HEK293 (cell line): ENCODE data around the gene QRICH1.

Experiments
- CTCF ChIA-PET: fragments of 350-600 bp; formaldehyde crosslinking; extraction: SDS; loops from one replicate; lab custom pipeline; 2021; ENCODE audit warnings: antibody characterized with exemption; lab: Yijun Ruan, JAX
- POLR2A ChIA-PET: fragments of 300-600 bp; formaldehyde crosslinking; extraction: SDS; loops from one replicate; lab custom pipeline; 2020; ENCODE audit warnings: antibody characterized with exemption, inconsistent platforms; lab: Yijun Ruan, JAX
- H3K27ac ChIP-seq: fragments of 200-500 bp; sonication (Bioruptor generic); 2 replicates; pipeline ENCODE4 v1.5.1; 2014; ENCODE audit warnings: low read depth, low read length, control low read depth, inconsistent platforms; ENCODE audit errors: extremely low read depth
- H3K36me3 ChIP-seq, 2 experiments: fragments of 200-500 bp in 1 of 2; sonication (Bioruptor generic) in 1 of 2; 1 replicate in 1 of 2; 2 replicates in 1 of 2; pipeline ENCODE4 v1.5.1; 2014 to 2017; ENCODE audit warnings: inconsistent platforms in 2 of 2, low read length in 2 of 2; ENCODE audit not compliant: control insufficient read depth in 2 of 2, insufficient read depth in 1 of 2
- H3K4me1 ChIP-seq: fragments of 200-500 bp; sonication (Bioruptor generic); 2 replicates; pipeline ENCODE4 v1.5.1; 2014; ENCODE audit warnings: mild to moderate bottlenecking, low read length, inconsistent platforms; ENCODE audit not compliant: control insufficient read depth, insufficient read depth
- H3K4me3 ChIP-seq: 2 replicates; pipeline ENCODE4 v1.5.1; 2011; ENCODE audit warnings: low read depth, mild to moderate bottlenecking, control low read depth, low read length, moderate library complexity
- H3K9me3 ChIP-seq: fragments of 200-500 bp; sonication (Bioruptor generic); 2 replicates; pipeline ENCODE4 v1.5.1; 2014; ENCODE audit warnings: low read depth, low read length, inconsistent platforms; ENCODE audit not compliant: control insufficient read depth, insufficient read depth
- GLIS1 ChIP-seq: fragments of 450-650 bp; formaldehyde crosslinking; IDR thresholded peaks from 2 replicates; pipeline ENCODE4 v1.5.1; 2016; ENCODE audit warnings: missing biosample characterization, missing genetic modification characterization
- GLIS2 ChIP-seq: fragments of 450-650 bp; formaldehyde crosslinking; IDR thresholded peaks from 2 replicates; pipeline ENCODE4 v1.5.1; 2016; ENCODE audit warnings: missing biosample characterization, missing genetic modification characterization
- KLF1 ChIP-seq: fragments of 450-650 bp; formaldehyde crosslinking; IDR thresholded peaks from 2 replicates; pipeline ENCODE4 v1.5.1; 2016; ENCODE audit warnings: missing biosample characterization, missing genetic modification characterization
- KLF16 ChIP-seq: fragments of 450-650 bp; formaldehyde crosslinking; IDR thresholded peaks from 2 replicates; pipeline ENCODE4 v1.5.1; 2017; ENCODE audit warnings: missing biosample characterization, missing genetic modification characterization
- KLF8 ChIP-seq: fragments of 450-650 bp; formaldehyde crosslinking; IDR thresholded peaks from 2 replicates; pipeline ENCODE4 v1.5.1; 2016; ENCODE audit warnings: missing biosample characterization, missing genetic modification characterization
- KLF9 ChIP-seq: fragments of 450-650 bp; formaldehyde crosslinking; IDR thresholded peaks from 2 replicates; pipeline ENCODE4 v1.5.1; 2016; ENCODE audit warnings: missing biosample characterization, missing genetic modification characterization, low read depth
- MYNN ChIP-seq: fragments of 450-650 bp; formaldehyde crosslinking; IDR thresholded peaks from 2 replicates; pipeline ENCODE4 v1.5.1; 2016; ENCODE audit warnings: missing biosample characterization, missing genetic modification characterization, borderline replicate concordance
- OVOL3 ChIP-seq: fragments of 450-650 bp; formaldehyde crosslinking; IDR thresholded peaks from 2 replicates; pipeline ENCODE4 v1.5.1; 2016; ENCODE audit warnings: missing biosample characterization, missing genetic modification characterization
- SCRT2 ChIP-seq: fragments of 450-650 bp; formaldehyde crosslinking; IDR thresholded peaks from 2 replicates; pipeline ENCODE4 v1.5.1; 2016; ENCODE audit warnings: missing biosample characterization, missing genetic modification characterization
- SP2 ChIP-seq: fragments of 450-650 bp; formaldehyde crosslinking; IDR thresholded peaks from 2 replicates; pipeline ENCODE4 v1.5.1; 2016; ENCODE audit warnings: missing biosample characterization, missing genetic modification characterization
- SP7 ChIP-seq: fragments of 450-650 bp; formaldehyde crosslinking; IDR thresholded peaks from 2 replicates; pipeline ENCODE4 v1.5.1; 2016; ENCODE audit warnings: missing biosample characterization, missing genetic modification characterization
- TSHZ1 ChIP-seq: fragments of 450-650 bp; formaldehyde crosslinking; IDR thresholded peaks from 2 replicates; pipeline ENCODE4 v1.5.1; 2016; ENCODE audit warnings: missing biosample characterization, missing genetic modification characterization, borderline replicate concordance
- ZBTB20 ChIP-seq: fragments of 450-650 bp; formaldehyde crosslinking; IDR thresholded peaks from 2 replicates; pipeline ENCODE4 v1.5.1; 2016; ENCODE audit warnings: missing biosample characterization, missing genetic modification characterization
- ZBTB26 ChIP-seq: fragments of 450-650 bp; formaldehyde crosslinking; optimal IDR thresholded peaks from 2 replicates; pipeline ENCODE3; 2016; ENCODE audit warnings: missing biosample characterization, mild to moderate bottlenecking, missing genetic modification characterization
- ZEB2 ChIP-seq: fragments of 450-650 bp; formaldehyde crosslinking; IDR thresholded peaks from 2 replicates; pipeline ENCODE4 v1.5.1; 2016; ENCODE audit warnings: missing biosample characterization, missing genetic modification characterization
- ZIC2 ChIP-seq: fragments of 450-650 bp; formaldehyde crosslinking; IDR thresholded peaks from 2 replicates; pipeline ENCODE4 v1.5.1; 2016; ENCODE audit warnings: missing biosample characterization, missing genetic modification characterization
- ZNF335 ChIP-seq: fragments of 450-650 bp; formaldehyde crosslinking; conservative IDR thresholded peaks from 2 replicates; pipeline ENCODE4 v1.5.1; 2016; ENCODE audit warnings: missing biosample characterization, missing genetic modification characterization
- ZNF48 ChIP-seq: fragments of 450-650 bp; formaldehyde crosslinking; IDR thresholded peaks from 2 replicates; pipeline ENCODE4 v1.5.1; 2016; ENCODE audit warnings: missing biosample characterization, missing genetic modification characterization
- ZNF510 ChIP-seq: fragments of 450-650 bp; formaldehyde crosslinking; IDR thresholded peaks from 2 replicates; pipeline ENCODE4 v1.5.1; 2018; ENCODE audit warnings: mild to moderate bottlenecking, missing genetic modification characterization, missing biosample characterization; ENCODE audit not compliant: insufficient replicate concordance
- ZNF629 ChIP-seq: fragments of 450-650 bp; formaldehyde crosslinking; IDR thresholded peaks from 2 replicates; pipeline ENCODE4 v1.5.1; 2017; ENCODE audit warnings: missing biosample characterization, missing genetic modification characterization
- ZNF707 ChIP-seq: fragments of 450-650 bp; formaldehyde crosslinking; IDR thresholded peaks from 2 replicates; pipeline ENCODE4 v1.5.1; 2016; ENCODE audit warnings: missing biosample characterization, missing genetic modification characterization
- ZNF76 ChIP-seq: fragments of 450-650 bp; formaldehyde crosslinking; IDR thresholded peaks from 2 replicates; pipeline ENCODE4; 2016; ENCODE audit warnings: low read depth, missing biosample characterization, missing genetic modification characterization, borderline replicate concordance
- TF ChIP-seq, protein P1 (sequence below): fragments of 450-650 bp; formaldehyde crosslinking; IDR thresholded peaks from 2 replicates; pipeline ENCODE4 v1.5.1; 2016; ENCODE audit warnings: missing biosample characterization, missing genetic modification characterization
- TF ChIP-seq, protein P2 (sequence below): fragments of 450-650 bp; formaldehyde crosslinking; IDR thresholded peaks from 2 replicates; pipeline ENCODE4 v1.5.1; 2016; ENCODE audit warnings: missing biosample characterization, missing genetic modification characterization

Gene QRICH1

DNA sequence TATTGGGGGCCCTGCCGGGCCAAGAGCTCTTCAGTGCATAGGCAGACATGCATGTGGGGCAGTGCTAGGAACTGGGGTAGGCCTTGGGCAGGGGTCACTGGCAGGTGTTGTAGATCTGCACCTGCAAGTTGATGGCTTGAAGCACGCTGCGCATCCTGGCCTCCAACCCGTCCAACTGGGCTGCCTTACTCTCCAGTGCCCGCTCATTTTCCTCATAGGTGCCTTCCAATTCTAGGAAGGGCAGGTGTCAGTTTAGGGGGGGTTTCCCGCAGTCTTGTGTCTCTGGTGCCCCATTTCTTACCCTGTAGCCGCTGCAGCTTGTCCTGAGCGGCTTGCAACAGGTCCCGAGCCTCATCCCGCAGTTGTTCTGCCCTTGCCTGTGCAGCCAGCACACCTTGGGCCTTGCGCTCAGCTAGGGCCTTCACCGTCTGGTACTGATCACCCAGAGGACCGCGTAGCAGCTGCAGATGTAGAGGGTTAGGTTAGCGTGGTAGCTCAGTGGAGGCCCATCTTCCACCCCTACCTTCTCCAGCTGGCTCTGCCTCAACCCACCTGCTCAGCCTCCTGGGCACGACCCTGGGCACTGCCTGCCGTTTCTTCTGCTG is 27.4 kb upstream of the QRICH1 start:
- no peak for TF ChIP-seq TSHZ1
- TF ChIP-seq SCRT2, result peak; percentile 64
- peak overlapping the region; percentile 69 for H3K27ac ChIP-seq
- CTCF ChIA-PET, result interaction anchor here (0.8 to 1.0 kb wide), 2 partner anchors 35 to 49 kb away, joined by 3 to 4 read pairs; no protein-coding TSS in a partner anchor
- no peaks in the 10 kb centered on the region for H3K9me3 ChIP-seq
- peaks cover 6% of the 10 kb centered on the region; the same call in 1 of the 2 replicates for H3K4me1 ChIP-seq
- H3K4me3 ChIP-seq, result no peak overlapping the region
- POLR2A ChIA-PET, result interaction anchor here (0.6 to 2.8 kb wide), 14 partner anchors 9 to 489 kb away, joined by 3 to 31 read pairs (median 4); partner anchors contain the start of genes IMPDH2, LAMB2, QARS1 and QRICH1
- H3K36me3 ChIP-seq, result peaks cover 13 to 84% of the 10 kb centered on the region in 2 experiments; a peak in 2 of 3 replicates

- Histone ChIP-seq H3K4me1 (peaks cover 6% of the 10 kb centered on the region; the same call in 1 of the 2 replicates), H3K9me3 (no peaks in the 10 kb centered on the region), H3K27ac (peak within 1 kb of the TSS; percentile 69), H3K36me3 (peaks cover 13 to 84% of the 10 kb centered on the region in 2 experiments; a peak in 2 of 3 replicates), H3K4me3 (peak within 1 kb of the TSS; percentile 99)
- CTCF ChIA-PET, result interaction anchor here (0.8 to 1.0 kb wide), 2 partner anchors 36 to 50 kb away, joined by 3 to 4 read pairs; no protein-coding TSS in a partner anchor
- POLR2A ChIA-PET, result interaction anchor here (0.6 to 2.8 kb wide), 14 partner anchors 9 to 489 kb away, joined by 3 to 31 read pairs (median 4); partner anchors contain the start of genes IMPDH2, LAMB2, QARS1 and QRICH1
- TF ChIP-seq ZNF510, result no peak
- peak; percentile 64; the same call in 1 of the 2 replicates for TF ChIP-seq OVOL3 (tag by site-specific recombination)
- peak; percentile 12; the same call in 1 of the 2 replicates for TF ChIP-seq KLF1 (tag by site-specific recombination)
- peak; percentile 62 for TF ChIP-seq GLIS2
- peak; percentile 59 for TF ChIP-seq ZBTB26
- TF ChIP-seq, protein P1, sequence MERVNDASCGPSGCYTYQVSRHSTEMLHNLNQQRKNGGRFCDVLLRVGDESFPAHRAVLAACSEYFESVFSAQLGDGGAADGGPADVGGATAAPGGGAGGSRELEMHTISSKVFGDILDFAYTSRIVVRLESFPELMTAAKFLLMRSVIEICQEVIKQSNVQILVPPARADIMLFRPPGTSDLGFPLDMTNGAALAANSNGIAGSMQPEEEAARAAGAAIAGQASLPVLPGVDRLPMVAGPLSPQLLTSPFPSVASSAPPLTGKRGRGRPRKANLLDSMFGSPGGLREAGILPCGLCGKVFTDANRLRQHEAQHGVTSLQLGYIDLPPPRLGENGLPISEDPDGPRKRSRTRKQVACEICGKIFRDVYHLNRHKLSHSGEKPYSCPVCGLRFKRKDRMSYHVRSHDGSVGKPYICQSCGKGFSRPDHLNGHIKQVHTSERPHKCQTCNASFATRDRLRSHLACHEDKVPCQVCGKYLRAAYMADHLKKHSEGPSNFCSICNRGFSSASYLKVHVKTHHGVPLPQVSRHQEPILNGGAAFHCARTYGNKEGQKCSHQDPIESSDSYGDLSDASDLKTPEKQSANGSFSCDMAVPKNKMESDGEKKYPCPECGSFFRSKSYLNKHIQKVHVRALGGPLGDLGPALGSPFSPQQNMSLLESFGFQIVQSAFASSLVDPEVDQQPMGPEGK (tag by site-specific recombination), result 0 out of 2 replicates have a peak, but pooled peaks have one; percentile 47
- TF ChIP-seq MYNN (tag by site-specific recombination), result no peak
- peak; percentile 68 for TF ChIP-seq GLIS1 (tag by site-specific recombination)
- TF ChIP-seq ZBTB20 (tag by site-specific recombination), result peak; percentile 37; the same call in 1 of the 2 replicates
- peak; percentile 59; the same call in 1 of the 2 replicates for TF ChIP-seq KLF16 (tag by site-specific recombination)
- TF ChIP-seq SP2 (tag by site-specific recombination), result peak; percentile 94
- no peak for TF ChIP-seq ZNF48 (tag by site-specific recombination)
- TF ChIP-seq ZEB2 (tag by site-specific recombination), result peak; percentile 79; the same call in 1 of the 2 replicates
- TF ChIP-seq ZIC2, result peak; percentile 21; the same call in 1 of the 2 replicates
- TF ChIP-seq ZNF629 (tag by site-specific recombination), result peak; percentile 93
- TF ChIP-seq KLF9 (tag by site-specific recombination), result 0 out of 2 replicates have a peak, but pooled peaks have one; percentile 44
- TF ChIP-seq SP7 (tag by site-specific recombination), result peak; percentile 27; the same call in 1 of the 2 replicates
- TF ChIP-seq ZNF76 (tag by site-specific recombination), result peak; percentile 41; the same call in 1 of the 2 replicates
- TF ChIP-seq ZNF707 (tag by site-specific recombination), result no peak
- TF ChIP-seq, protein P2, sequence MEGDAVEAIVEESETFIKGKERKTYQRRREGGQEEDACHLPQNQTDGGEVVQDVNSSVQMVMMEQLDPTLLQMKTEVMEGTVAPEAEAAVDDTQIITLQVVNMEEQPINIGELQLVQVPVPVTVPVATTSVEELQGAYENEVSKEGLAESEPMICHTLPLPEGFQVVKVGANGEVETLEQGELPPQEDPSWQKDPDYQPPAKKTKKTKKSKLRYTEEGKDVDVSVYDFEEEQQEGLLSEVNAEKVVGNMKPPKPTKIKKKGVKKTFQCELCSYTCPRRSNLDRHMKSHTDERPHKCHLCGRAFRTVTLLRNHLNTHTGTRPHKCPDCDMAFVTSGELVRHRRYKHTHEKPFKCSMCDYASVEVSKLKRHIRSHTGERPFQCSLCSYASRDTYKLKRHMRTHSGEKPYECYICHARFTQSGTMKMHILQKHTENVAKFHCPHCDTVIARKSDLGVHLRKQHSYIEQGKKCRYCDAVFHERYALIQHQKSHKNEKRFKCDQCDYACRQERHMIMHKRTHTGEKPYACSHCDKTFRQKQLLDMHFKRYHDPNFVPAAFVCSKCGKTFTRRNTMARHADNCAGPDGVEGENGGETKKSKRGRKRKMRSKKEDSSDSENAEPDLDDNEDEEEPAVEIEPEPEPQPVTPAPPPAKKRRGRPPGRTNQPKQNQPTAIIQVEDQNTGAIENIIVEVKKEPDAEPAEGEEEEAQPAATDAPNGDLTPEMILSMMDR (tag by site-specific recombination), result 0 out of 2 replicates have a peak, but pooled peaks have one; percentile 36
- peak; percentile 46; the same call in 1 of the 2 replicates for TF ChIP-seq KLF8 (tag by site-specific recombination)
- peak; percentile 84 for TF ChIP-seq ZNF335 (tag by site-specific recombination)
Measured at GRCh38 chr3:49120438-49121131, 26.7 kb upstream of the QRICH1 start, which contains the start of gene USP19. USP19 (minus strand) TSS chr3:49120823; CDS start chr3:49119145, 1,678 bp downstream.
